ENCODE measurements around the gene C1orf210.

C1orf210 gene

DNA sequence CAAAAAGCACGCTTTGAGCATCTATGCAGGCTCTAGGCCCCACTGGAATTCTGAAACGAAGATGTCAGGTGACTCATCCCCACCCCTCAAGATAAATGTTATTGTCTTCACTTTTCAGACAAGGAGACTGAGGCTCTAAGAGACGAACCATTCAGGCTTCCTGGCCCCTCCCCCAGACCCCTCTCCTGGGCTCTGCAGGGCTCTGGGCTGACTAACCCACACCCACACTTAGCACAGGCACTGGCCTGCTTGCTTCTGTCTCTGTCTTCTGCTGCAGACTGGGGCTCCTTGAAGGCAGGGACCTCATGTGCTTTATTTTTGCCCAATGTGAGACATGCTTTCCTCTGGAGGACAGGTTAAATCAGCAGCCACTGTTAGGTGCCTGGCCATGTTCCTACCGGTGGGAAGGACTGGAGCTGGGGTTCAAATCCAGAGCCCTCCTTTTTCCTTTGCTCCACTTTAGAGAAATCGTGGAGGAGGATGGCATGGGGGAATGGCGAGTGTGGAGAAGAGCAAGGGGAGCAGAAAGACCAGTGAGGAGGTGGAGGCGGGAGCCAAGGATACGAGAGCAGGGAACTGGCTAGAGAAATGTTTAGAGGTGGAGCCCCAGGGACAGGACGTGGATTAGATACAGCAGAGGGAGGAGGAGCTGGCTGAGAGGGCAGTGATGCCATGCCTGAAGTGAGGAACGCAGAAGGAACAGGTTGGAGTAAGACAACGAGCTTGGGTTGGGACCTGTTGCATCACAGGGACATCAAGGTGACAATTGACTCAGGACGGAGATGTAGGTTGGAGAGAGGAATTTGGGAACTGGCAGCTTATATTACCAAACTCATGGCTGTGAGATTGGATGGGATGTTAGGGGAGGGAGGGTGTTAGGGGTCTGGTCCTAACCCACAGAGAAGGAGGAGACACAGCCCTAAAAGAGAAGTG, 13.9 kb downstream of the C1orf210 start:
- Histone ChIP-seq H3K36me3 (ENCODE audit: low read depth) (no peaks in the 10 kb centered on the region), H3K9me3 (ENCODE audit: severe bottlenecking) (no peaks in the 10 kb centered on the region), H3K4me1 (ENCODE audit: insufficient read depth, poor library complexity, severe bottlenecking) (peaks cover 7% of the 10 kb centered on the region), H3K27me3 (ENCODE audit: insufficient read depth, poor library complexity, severe bottlenecking) (no peaks in the 10 kb centered on the region), H3K27ac (ENCODE audit: poor library complexity, severe bottlenecking) (no peak overlapping the region), H3K4me3 (ENCODE audit: severe bottlenecking) (no peak overlapping the region)
- peak; percentile 29 for DNase-seq (ENCODE audit: low spot score)
- ATAC-seq (ENCODE audit: low read depth): no peak
- TF ChIP-seq, protein P1, sequence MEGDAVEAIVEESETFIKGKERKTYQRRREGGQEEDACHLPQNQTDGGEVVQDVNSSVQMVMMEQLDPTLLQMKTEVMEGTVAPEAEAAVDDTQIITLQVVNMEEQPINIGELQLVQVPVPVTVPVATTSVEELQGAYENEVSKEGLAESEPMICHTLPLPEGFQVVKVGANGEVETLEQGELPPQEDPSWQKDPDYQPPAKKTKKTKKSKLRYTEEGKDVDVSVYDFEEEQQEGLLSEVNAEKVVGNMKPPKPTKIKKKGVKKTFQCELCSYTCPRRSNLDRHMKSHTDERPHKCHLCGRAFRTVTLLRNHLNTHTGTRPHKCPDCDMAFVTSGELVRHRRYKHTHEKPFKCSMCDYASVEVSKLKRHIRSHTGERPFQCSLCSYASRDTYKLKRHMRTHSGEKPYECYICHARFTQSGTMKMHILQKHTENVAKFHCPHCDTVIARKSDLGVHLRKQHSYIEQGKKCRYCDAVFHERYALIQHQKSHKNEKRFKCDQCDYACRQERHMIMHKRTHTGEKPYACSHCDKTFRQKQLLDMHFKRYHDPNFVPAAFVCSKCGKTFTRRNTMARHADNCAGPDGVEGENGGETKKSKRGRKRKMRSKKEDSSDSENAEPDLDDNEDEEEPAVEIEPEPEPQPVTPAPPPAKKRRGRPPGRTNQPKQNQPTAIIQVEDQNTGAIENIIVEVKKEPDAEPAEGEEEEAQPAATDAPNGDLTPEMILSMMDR (IDR thresholded peaks at IDR 0.05; ENCODE audit: poor library complexity, severe bottlenecking): no peak

DNA sequence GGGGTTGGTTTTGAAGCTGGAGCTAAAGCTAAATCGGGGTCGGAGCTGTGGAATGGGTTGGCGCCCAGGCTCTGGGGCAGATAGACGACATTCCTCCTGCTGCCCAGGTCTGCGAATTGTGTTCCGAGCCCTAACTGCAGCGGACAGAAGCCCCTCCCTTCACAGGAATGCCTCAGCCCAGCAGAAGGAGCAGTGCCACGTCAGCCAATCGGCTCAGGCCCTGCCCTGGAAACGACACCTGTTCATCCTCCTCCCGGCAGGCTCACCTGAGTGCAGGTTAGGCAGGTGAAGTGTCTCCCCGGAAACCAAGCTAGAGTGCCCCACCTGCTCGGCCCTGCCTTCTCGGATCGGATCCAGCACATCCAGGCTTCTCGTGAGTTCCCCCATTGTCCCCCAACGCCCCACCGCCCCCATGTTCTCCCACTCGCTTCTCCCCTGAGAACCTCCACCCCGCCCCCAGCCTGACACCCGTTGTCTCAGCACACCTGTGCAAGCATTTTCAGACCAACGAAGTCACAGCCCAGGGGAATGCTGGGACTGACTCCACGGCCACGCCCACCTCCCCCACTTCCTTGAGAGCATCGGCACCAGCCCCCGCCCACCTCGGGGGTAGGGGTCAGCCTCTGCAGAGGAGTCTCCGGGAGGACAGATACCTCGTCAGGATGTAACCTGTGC, 14.8 kb downstream of the C1orf210 start:
- DNase-seq (ENCODE audit: low spot score) (peak; percentile 83), ATAC-seq (ENCODE audit: low read depth) (peak; percentile 97)
- peaks cover 7% of the 10 kb centered on the region for H3K4me1 ChIP-seq (ENCODE audit: insufficient read depth, poor library complexity, severe bottlenecking)
- TF ChIP-seq, protein P1 (IDR thresholded peaks at IDR 0.05; ENCODE audit: poor library complexity, severe bottlenecking): no peak
- no peaks in the 10 kb centered on the region for H3K9me3 ChIP-seq (ENCODE audit: severe bottlenecking)
- no peaks in the 10 kb centered on the region for H3K36me3 ChIP-seq (ENCODE audit: low read depth)
- H3K27ac ChIP-seq (ENCODE audit: poor library complexity, severe bottlenecking): no peak overlapping the region
- no peaks in the 10 kb centered on the region for H3K27me3 ChIP-seq (ENCODE audit: insufficient read depth, poor library complexity, severe bottlenecking)
- peak overlapping the region; percentile 12 for H3K4me3 ChIP-seq (ENCODE audit: severe bottlenecking)

GRCh38 chr1:43269627-43270375, 15.6 kb downstream of the C1orf210 start, which contains the start of gene TMEM125:
Gene TMEM125 (plus strand): TSS chr1:43269983. CDS start chr1:43272723, 2,740 bp downstream.
- Histone ChIP-seq H3K9me3 (ENCODE audit: severe bottlenecking) (no peaks in the 10 kb centered on the region), H3K4me1 (ENCODE audit: insufficient read depth, poor library complexity, severe bottlenecking) (peaks cover 7% of the 10 kb centered on the region), H3K27me3 (ENCODE audit: insufficient read depth, poor library complexity, severe bottlenecking) (no peaks in the 10 kb centered on the region), H3K27ac (ENCODE audit: poor library complexity, severe bottlenecking) (no peak within 1 kb of the TSS), H3K36me3 (ENCODE audit: low read depth) (no peaks in the 10 kb centered on the region), H3K4me3 (ENCODE audit: severe bottlenecking) (peak within 1 kb of the TSS; percentile 12)
- TF ChIP-seq, protein P1 (IDR thresholded peaks at IDR 0.05; ENCODE audit: poor library complexity, severe bottlenecking): no peak
- peak; percentile 19 for DNase-seq (ENCODE audit: low spot score)
- ATAC-seq (ENCODE audit: low read depth): no peak

DNA sequence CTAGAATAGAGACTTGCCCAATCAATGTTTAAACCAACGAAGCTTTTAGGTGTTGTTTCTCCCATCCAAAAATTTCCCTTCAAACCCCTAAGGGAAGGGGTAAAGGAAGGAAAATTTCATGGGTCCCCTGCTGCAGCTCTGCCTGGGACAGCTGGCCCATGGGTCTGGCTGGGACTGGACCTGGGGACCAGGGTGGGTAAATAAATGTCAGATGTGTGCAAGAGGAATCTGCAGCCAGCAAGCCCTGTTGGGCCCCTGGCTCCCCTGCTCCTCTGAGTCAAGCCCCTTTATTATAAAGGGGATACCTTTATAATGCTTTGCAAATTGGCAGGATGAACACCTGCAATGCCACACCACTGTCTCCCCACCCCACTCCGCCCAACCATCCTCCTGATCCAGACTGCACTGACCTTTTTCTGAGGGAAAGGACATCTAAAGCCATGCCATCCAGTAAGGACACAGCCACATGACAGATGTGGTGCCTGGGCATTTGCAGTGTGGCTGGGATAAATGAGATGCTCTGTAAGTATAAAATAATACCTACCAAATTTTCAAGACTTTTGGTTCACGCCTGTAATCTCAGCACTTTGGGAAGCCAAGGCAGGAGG, 17.5 kb downstream of the C1orf210 start:
- DNase-seq (ENCODE audit: low spot score) (no peak), ATAC-seq (ENCODE audit: low read depth) (no peak)
- Histone ChIP-seq H3K36me3 (ENCODE audit: low read depth) (no peaks in the 10 kb centered on the region), H3K27me3 (ENCODE audit: insufficient read depth, poor library complexity, severe bottlenecking) (no peaks in the 10 kb centered on the region), H3K27ac (ENCODE audit: poor library complexity, severe bottlenecking) (no peak overlapping the region), H3K9me3 (ENCODE audit: severe bottlenecking) (peaks cover 2% of the 10 kb centered on the region), H3K4me1 (ENCODE audit: insufficient read depth, poor library complexity, severe bottlenecking) (no peaks in the 10 kb centered on the region), H3K4me3 (ENCODE audit: severe bottlenecking) (no peak overlapping the region)
- TF ChIP-seq, protein P1 (IDR thresholded peaks at IDR 0.05; ENCODE audit: poor library complexity, severe bottlenecking): no peak
